Ovary (tissue), 9 donors: Measurements from ENCODE around the gene CYP46A1. TPM values are rescaled to one million over a fixed set of nuclear protein-coding genes. Genes with fewer than 3 reads are reported as not detected.

Experiments used
- DNase-seq, 5 donors: peaks; one replicate each; pipeline ENCODE4 v3.0.0-alpha.2; 2019 to 2020
- H3K27ac ChIP-seq, 2 donors: fragments of 200-600 bp; one replicate each; pipeline versions ENCODE4 v1.5.1 to v1.8.0; 2019 to 2022
- H3K27me3 ChIP-seq: fragments of 200-600 bp; one replicate; pipeline ENCODE4 v1.8.0; 2022
- H3K36me3 ChIP-seq: fragments of 200-600 bp; sonication (generic); one replicate; pipeline ENCODE4 v1.5.1; 2019
- H3K4me1 ChIP-seq: one replicate; pipeline ENCODE4 v1.8.1; 2013; ENCODE audit warnings: mild to moderate bottlenecking, moderate library complexity; ENCODE audit not compliant: insufficient read depth
- H3K4me3 ChIP-seq: fragments of 200-600 bp; sonication (generic); one replicate; pipeline ENCODE4 v1.5.1; 2017
- H3K9me3 ChIP-seq, 2 donors: fragments of 200-600 bp in 1 of 2; sonication (generic) in 1 of 2; one replicate each; pipeline versions ENCODE4 v1.5.1 to v1.8.1; 2013 to 2019; ENCODE audit warnings: mild to moderate bottlenecking in 1 of 2, moderate library complexity in 1 of 2
- CTCF ChIP-seq, 3 donors: fragments of 450-650 bp in 2 of 3; fragments of 200-600 bp in 1 of 3; IDR thresholded peaks; one replicate each; pipeline versions ENCODE4 v1.5.1 to v1.8.0; 2016 to 2022; ENCODE audit warnings: antibody characterized with exemption in 3 of 3, mild to moderate bottlenecking in 1 of 3
- EP300 ChIP-seq: sonication (generic); formaldehyde crosslinking; IDR thresholded peaks from one replicate; pipeline ENCODE4 v1.6.1; 2017; ENCODE audit warnings: antibody characterized with exemption
- POLR2A ChIP-seq: fragments of 450-650 bp; IDR thresholded peaks from one replicate; pipeline ENCODE4 v1.6.1; 2017; ENCODE audit warnings: antibody characterized with exemption, mild to moderate bottlenecking, moderate library complexity
- whole genome bisulfite sequencing, 3 donors: extraction: QIAGEN DNeasy Blood & Tissue Kit in 1 of 3; methylation state at CpG; one replicate each; pipeline versions ENCODE4 v1.1.5 to v1.1.7; 2013 to 2017; 5-methylcytosine and 5-hydroxymethylcytosine counted together
- intact Hi-C, 4 donors: fragments of 100-400 bp; cut with DNase I; formaldehyde crosslinking; loops; one replicate each; pipeline versions ENCODE4 v1.11.0 to v1.15.1; 2022 to 2023
- polyA plus RNA-seq, 2 donors: library from polyadenylated mRNA; stranded (reverse); fragments of 200-250 nt in 1 of 2; fragments of 350-450 nt in 1 of 2; fragmentation: Illumina TruSeq in 1 of 2; extraction: RNeasy Lipid Tissue Mini Kit (QIAGEN cat#74804) in 1 of 2; gene quantifications; one replicate each; pipeline ENCODE4 v1.2.3, GENCODE V29; 2013 to 2014
- total RNA-seq, 7 donors: library from RNA; depleted of rRNA in 2 of 7; stranded (reverse); fragments of >200 nt in 2 of 7; fragmentation: NEBNext Ultra II Directional in 3 of 7; extraction: Animal tissue kit (Norgen Biotek cat#: 25700) in 3 of 7; gene quantifications; one replicate each; pipeline versions ENCODE4 v1.1.0 to v1.2.4, GENCODE V29; 2016 to 2023
- donor health status: DM: no; HTN: no; CAD: no; lungs with moderate emphysema.
- donor health status: DM: no; HTN: no; CAD: no.
- donor health status: Bipolar disorder and iron deficiency.
- donor health status: DM: yes; HTN: yes; CAD: no.
- donor health status: DM: no; HTN: no; CAD: no.
- donor health status: DM: yes; HTN: yes; CAD: no.

Gene CYP46A1
- total and polyA plus RNA-seq, 9 donors, result 0.48 to 4.9 (median 1.7) TPM

- DNase-seq, result no peak
- H3K36me3 ChIP-seq, result no peaks in the 10 kb centered on the region
- H3K4me3 ChIP-seq, result no peak overlapping the region
- TF ChIP-seq EP300, result no peak
- TF ChIP-seq CTCF (IDR thresholded peaks at IDR 0.05), result no peak
- no peak for TF ChIP-seq POLR2A
- H3K27ac ChIP-seq, result no peak overlapping the region
- H3K9me3 ChIP-seq, result no peaks in the 10 kb centered on the region
- no peaks in the 10 kb centered on the region for H3K4me1 ChIP-seq
- intact Hi-C loops, result no loop called here
- no peaks in the 10 kb centered on the region for H3K27me3 ChIP-seq
- 81 to 89% (median 89%) methylated on average over 5 of the region's 5 CpGs for WGBS, 3 donors
Observed at GRCh38 chr14:99690636-99691035, 6.5 kb downstream of the CYP46A1 start.

GRCh38 chr14:99691111-99691885, 7.2 kb downstream of the CYP46A1 start:
- Histone ChIP-seq H3K4me3 (no peak overlapping the region), H3K9me3 (no peaks in the 10 kb centered on the region), H3K27ac (no peak overlapping the region), H3K4me1 (no peaks in the 10 kb centered on the region), H3K27me3 (no peaks in the 10 kb centered on the region), H3K36me3 (no peaks in the 10 kb centered on the region)
- DNase-seq, result no peak
- 86 to 95% (median 89%) methylated on average over 13 of the region's 13 CpGs for WGBS, 3 donors
- intact Hi-C loops, result no loop called here
- no peak for TF ChIP-seq CTCF (IDR thresholded peaks at IDR 0.05)
- no peak for TF ChIP-seq POLR2A
- TF ChIP-seq EP300, result no peak

- intact Hi-C loops, result no loop called here
- H3K4me3 ChIP-seq, result no peak overlapping the region
- 76 to 80% (median 77%) methylated on average over 3 of the region's 3 CpGs for whole genome bisulfite sequencing, 3 donors
Observed at GRCh38 chr14:99693918-99694317, 9.8 kb downstream of the CYP46A1 start.

GRCh38 chr14:99696929-99697328, 12.8 kb downstream of the CYP46A1 start:
- H3K36me3 ChIP-seq, result no peaks in the 10 kb centered on the region
- DNase-seq, result no peak
- no peaks in the 10 kb centered on the region for H3K4me1 ChIP-seq
- no peak overlapping the region for H3K27ac ChIP-seq
- no peaks in the 10 kb centered on the region for H3K27me3 ChIP-seq
- no peaks in the 10 kb centered on the region for H3K9me3 ChIP-seq
- TF ChIP-seq CTCF (IDR thresholded peaks at IDR 0.05), result no peak
- TF ChIP-seq POLR2A, result no peak
- TF ChIP-seq EP300, result no peak
- intact Hi-C loops, result no loop called here
- H3K4me3 ChIP-seq, result no peak overlapping the region
- 87 to 95% (median 92%) methylated on average over 4 of the region's 4 CpGs for WGBS, 3 donors

More at GRCh38 chr14:99693918-99694317, 9.8 kb downstream of the CYP46A1 start:
- H3K36me3 ChIP-seq, result no peaks in the 10 kb centered on the region
- no peaks in the 10 kb centered on the region for H3K4me1 ChIP-seq
- no peak for TF ChIP-seq POLR2A
- no peak for TF ChIP-seq CTCF (IDR thresholded peaks at IDR 0.05)
- TF ChIP-seq EP300, result no peak
- no peaks in the 10 kb centered on the region for H3K9me3 ChIP-seq
- H3K27ac ChIP-seq, result no peak overlapping the region
- DNase-seq, result no peak
- no peaks in the 10 kb centered on the region for H3K27me3 ChIP-seq
